HG03442 (cell line): ENCODE data around the gene GPR68.
A peak's percentile ranks its signal among the peaks of the same experiment; 100 is the strongest.
"Not testable (repeated sequence)": the region's sequence is repeated elsewhere in the genome, so short reads cannot be mapped to it uniquely, and the experiment has no call there.

ENCODE experiments used
- ATAC-seq: cut with Tn5 transposase; IDR thresholded peaks from one replicate; pipeline ENCODE4 v1.9.1; 2021; ENCODE audit warnings: mild to moderate bottlenecking, moderate library complexity; ENCODE audit not compliant: unreplicated experiment

GPR68 gene

GRCh38 chr14:91230397-91231035 is 14.0 kb downstream of the GPR68 start:
- no peak for ATAC-seq

DNA sequence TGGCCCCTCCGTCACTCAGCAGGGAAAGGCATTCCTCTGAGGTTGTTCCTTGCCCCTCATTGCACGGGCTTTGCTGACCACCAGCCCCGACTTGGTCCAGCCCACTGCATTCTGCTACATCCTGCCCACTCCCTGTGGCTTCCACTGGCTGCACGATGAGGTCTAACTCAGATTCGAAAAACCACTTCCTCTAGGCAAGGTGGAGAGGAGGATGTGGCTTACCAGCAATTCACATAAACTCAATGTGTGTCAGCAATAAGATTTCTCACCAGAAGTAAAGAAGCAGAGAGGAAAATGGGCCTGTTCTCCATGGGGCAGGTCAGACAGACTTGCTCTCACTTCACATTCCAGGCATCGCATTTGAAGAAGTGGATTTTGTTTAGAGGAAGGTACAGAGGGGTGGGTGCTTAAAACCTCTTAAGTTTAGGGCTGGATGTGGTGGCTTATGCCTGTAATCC is 14.7 kb downstream of the GPR68 start:
- peak; percentile 66 for ATAC-seq

DNA sequence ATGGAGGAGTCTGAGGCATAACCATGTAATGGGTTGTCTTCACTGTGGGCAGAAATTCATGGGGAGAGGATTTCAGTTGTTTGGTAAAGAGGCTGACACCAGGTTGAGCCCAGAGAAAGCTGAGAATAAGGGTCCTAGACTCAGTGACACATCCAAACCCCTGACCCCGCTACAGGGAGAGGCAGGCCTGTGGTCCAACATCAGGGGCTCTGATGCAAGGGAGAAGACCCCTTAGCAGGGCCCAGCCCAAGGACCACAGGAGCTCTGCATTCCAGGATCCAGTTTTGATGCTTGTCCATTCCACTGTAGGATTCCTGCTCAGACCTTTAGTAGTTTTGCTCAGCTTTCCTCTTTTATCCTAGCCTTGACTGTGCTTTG is 15.5 kb downstream of the GPR68 start:
- ATAC-seq, result no peak

GRCh38 chr14:91228112-91229004 is 16.1 kb downstream of the GPR68 start:
- ATAC-seq, result peak; percentile 85

DNA sequence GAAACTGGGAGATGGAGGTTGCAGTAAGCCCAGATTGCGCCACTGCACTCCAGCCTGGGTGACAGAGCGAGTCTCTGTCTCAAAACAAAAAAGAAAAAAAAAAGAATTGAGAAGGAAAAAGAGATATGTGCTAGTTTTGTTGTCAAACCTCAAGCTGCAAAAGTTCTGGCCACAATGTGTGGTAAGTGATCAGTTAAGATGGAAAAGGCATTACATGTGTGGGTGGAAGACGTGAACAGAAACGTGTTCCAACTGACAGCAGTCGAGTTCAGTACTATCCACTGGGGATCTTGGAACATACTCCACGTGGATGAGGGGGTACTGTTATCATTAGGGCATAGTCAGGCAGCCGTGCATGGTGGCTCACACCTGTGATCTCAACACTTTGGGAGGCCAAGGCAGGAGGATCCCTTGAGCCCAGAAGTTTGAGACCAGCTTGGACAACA is 17.3 kb downstream of the GPR68 start:
- no peak for ATAC-seq

DNA sequence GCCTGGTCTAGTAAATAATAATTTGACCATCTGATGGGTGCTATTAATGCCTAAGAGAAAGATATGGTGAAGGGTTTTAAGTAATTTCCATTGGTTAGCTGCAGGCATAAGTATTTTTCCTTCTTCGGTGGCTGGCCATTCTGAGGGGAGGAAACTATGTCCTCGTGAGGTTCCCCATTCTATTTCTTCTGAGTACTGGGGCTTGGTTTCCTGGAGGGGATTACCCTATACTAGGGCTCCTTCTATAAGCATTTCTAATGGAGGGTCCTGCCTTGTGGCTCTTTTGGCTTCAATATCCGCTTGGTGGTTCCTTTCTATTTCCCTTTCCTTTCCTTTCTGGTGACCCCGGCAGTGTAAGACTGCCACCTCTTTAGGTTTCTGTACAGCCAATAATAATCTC is 18.1 kb downstream of the GPR68 start:
- not testable (repeated sequence) for ATAC-seq

DNA sequence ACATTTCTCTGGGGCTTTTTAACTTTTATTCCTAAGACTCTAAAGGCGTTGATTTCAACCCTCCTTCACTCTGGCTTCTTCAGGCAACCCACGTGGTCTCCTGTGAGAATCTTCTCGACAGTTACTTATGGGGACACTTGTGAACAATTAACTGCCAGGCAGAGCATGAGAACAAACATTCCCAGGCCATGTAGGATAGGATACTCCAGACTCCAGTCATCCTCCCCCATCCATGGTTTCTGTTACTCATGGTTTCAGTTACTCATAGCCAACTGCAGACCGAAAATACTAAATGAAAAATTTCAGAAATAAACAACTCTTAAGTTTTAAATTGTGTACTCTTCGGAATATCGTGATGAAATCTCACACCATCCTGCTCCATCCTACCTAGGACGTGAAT is 19.5 kb downstream of the GPR68 start:
- no peak for ATAC-seq

DNA sequence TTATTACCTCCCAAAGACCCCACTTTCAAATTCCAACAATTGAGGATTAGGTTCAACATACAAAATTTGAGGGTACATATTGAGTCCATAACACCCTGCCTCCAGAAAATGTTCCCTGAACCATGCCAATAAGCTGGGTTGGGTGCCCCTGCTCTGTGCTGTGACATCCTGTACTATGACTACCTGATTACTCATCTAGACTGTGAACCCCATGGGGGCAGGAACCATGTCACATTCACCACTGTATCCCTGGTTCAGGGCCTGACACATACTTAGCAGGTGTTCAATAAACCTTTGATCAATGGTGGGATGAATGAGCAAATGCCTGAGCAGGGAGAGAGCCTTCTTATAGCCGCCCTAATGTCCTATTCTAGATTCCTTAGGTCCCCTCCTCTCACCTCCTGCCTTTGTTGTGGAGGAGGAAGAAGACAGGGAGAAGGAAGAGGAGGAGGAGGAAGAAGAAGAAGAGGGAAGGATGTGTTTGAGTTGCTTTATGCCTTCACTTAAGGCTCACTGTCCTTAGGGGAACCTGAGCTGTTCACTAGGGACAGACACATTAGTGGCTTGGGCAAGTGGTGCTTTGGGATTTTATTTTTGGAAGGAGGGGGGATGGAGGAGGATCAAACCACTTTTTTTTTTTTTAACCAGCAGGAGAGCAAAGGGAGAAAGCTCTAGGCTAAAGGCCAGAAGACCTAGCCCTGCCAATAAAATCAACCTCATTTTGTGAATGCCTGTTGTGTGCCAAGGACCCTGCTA is 21.3 kb downstream of the GPR68 start:
- ATAC-seq, result no peak

- no peak for ATAC-seq
These were observed 23.2 kb downstream of the GPR68 start for GRCh38 chr14:91221270-91221669.

GRCh38 chr14:91220581-91221000 is 23.9 kb downstream of the GPR68 start:
- no peak for ATAC-seq

- no peak for ATAC-seq
These were observed 24.8 kb downstream of the GPR68 start for GRCh38 chr14:91219517-91220389.

DNA sequence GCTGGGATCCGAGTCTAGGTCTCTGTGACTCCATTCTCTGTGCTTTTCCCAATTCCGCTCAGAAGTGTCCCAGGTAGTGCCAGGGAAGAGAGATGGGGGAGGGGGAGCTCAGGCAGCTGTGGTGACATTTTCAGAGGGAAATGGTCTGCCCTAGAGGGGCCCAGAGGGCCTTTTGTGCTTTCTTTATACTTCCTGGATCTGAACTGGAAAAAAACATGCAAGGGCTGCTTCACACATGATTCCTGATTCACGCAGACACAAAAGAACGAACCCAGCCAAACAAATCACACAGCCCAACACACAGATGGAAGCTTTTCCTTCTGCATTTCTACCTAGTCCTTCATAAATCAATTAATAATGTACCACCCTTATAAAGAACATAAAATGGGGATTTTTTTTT is 26.5 kb downstream of the GPR68 start:
- no peak for ATAC-seq

GRCh38 chr14:91216731-91217226 is 27.7 kb downstream of the GPR68 start:
- ATAC-seq, result no peak

DNA sequence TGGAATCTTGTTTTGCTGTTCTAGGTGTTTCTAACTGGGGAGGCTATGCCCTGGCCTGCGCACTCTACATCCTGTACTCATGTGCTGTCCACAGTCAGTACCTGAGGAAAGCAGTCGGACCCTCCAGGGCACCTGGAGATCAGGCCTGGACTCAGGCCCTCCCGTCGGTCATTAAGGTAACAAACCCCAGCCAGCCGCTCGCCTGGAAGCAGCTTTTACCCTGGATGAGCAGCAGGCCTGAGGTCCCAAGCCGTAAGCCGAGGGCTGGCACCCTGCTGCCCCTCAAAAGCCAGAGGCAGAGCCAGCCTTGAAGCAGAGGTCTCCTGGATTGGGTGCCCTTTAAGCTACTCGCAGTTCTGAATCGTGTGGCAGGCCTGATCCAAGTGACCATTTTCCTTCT is 29.1 kb downstream of the GPR68 start:
- ATAC-seq, result no peak

- no peak for ATAC-seq
These were observed 30.2 kb downstream of the GPR68 start for GRCh38 chr14:91214306-91214705.

GRCh38 chr14:91211017-91211416 is 33.5 kb downstream of the GPR68 start:
- ATAC-seq, result no peak

DNA sequence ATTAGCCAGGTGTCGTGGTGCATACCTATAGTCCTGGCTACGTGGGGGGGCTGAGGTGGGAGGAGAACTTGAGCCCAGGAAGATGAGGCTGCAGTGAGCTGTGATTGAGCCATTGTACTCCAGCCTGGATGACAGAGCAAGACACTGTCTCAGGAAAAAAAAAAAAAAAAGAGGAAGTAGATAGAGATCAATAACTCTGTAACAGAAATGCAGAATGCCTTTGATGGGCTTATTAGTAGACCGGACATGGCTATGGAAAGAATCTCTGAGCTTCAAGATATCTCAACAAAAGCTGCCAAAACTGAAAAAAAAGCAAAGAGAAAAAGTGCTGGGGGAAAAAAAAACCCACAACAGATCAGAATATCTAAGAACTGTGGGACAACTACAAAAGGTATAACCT is 37.5 kb downstream of the GPR68 start:
- no peak for ATAC-seq

GRCh38 chr14:91205459-91205858 is 39.0 kb downstream of the GPR68 start:
- no peak for ATAC-seq

GRCh38 chr14:91204657-91205056 is 39.8 kb downstream of the GPR68 start:
- no peak for ATAC-seq

DNA sequence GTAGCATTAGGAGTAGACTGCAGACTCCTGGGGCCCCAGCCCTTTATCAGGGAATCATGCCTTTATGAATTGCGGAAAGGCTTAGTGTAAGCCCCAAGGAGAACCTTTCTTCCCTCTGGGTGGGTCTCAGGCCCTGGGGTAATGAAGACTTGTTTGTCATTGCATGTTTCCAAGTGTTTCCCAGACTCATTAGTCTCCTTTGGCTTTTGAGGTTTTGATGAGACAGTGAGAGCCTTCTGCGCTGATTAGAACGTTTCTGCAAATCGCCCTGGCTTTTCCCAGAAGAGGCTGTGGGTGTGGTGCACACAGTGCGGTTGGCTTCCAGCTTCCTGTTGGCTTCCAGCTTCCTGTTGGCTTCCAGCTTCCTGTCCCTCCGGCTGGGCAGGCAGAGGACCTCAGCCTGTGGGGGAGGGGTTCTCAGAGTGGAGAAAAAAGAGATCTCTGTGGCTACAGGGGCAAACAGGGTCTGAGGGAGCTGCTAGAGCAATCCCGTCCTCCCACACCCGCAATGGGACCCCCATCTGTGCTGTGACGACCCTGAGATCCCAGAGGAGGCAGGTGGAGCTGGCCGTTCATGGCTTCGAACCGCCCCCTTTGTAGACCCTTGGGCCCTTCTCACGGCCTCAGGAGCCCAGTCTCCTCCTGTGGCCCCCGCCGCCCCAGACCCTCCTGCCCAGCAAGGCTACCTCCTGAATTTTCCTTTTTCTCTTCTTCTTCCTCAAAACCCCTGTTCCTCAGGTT is 42.1 kb downstream of the GPR68 start:
- no peak for ATAC-seq
